NCI-H1092 (cell line): ENCODE data around the gene LRFN2.

Source experiments
- DNase-seq: peaks from one replicate; lab custom pipeline; 2025; lab: John Stamatoyannopoulos, UW

LRFN2 gene

GRCh38 chr6:40438246-40438887 is 148.8 kb downstream of the LRFN2 start:
- DNase-seq: no peak

DNA sequence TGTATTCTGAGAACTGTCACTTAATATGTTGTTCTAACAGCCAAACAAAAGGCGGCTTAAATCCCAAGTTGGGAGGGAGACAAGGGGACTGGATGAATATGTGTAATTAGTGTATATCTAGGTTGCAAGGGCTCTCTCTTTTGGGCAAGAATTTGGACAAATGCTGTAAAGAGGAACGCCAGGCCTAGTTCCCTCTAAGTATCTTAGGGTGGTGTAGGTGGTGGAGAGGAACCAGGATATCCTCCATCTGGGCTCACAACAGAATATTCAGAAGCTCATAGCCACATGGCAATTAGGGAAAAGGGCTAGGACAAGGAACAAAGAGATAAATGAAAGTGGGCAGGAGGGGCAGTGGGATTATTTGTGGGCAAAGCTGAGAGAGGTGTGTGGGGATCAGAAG is 149.5 kb downstream of the LRFN2 start:
- DNase-seq: no peak

- DNase-seq: peak; percentile 9
Measured at GRCh38 chr6:40436685-40437604, 150.2 kb downstream of the LRFN2 start.

DNA sequence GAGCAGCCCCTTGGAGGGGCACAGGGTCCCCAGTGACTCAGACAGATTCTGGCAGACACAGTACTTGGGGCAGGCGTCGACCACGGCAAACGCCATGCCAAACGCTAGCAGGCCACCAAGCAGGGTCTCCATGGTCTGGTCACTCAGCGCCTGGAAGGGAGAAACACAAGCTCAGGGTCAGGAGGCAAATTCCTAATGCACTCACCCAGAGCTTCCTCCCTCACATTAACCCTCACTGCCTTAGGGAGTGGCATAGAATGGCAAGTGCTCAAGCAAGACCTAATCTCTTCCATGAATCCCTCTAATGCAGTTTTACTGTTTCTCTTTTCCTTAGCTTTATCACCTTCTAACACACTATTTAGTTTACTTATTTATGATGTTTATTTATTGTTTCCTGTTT is 154.2 kb downstream of the LRFN2 start:
- DNase-seq: no peak

- DNase-seq: no peak
Measured at GRCh38 chr6:40431706-40432105, 155.5 kb downstream of the LRFN2 start.

- no peak for DNase-seq
Measured at GRCh38 chr6:40427196-40427595, 160.0 kb downstream of the LRFN2 start.

DNA sequence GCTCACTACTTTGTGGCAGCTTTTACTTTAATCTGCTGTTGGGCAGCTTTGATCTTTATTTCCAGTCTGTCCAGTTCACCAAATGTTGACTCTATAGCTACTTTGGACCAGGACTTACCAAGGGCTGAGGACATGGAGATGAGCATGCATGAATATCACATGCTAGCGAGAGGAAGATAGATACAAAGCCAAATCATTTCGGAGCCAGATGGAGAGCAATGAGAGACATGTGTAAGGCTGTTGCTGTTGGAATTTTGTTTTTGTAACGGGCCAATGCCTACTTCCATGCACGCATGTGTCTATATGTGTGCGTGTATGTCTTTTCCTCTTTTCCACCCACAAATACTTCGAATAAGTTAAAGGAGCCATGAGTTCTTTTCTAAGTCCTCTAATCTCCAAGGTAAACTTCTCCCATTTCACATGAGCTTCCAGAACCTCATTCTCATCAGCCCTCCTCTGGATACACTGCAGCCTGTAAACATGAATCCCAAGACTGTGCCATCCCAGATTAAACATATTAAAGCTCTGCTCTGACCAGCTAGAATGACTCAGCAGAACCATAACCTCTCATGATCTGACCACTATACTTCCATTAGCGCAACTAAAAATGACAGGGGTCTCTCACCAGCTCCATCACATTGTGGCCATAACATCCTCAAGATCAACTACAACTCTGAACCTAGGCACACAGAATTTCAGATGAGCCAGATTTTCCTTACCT is 160.7 kb downstream of the LRFN2 start:
- DNase-seq: no peak

DNA sequence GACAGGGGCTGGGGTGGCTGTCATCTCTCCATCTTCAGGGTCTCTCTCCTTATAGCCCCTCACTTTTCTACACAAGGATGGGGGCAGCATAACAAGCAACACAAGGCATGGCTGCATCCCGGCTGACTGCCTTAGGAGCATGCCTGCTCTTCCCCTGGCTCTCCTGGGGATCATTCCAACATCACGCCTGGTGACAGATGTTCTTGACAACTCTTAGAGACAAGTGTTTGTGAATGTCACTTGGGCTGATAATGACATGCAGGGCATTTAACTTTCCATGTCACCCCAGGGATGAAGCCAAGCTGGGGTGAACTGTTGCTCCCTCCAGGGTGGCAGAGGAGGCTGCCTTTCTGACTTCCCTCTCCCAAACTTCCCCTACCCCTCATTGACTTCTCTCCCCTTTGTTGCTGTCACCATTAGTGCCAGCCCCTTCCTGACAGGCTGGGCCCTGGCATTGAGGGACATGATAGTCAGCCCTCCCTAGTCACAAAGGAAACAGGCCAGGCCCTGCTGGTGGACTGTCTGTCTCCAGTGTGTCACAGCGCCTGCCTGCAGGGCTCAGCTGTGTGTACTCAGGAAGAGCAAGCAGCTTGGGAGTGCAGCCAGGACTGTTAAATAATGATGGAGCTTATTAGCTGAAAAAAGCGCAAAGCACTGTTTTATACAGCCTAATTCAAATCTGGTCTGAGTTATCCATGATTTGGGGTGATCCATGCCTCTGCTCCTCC is 161.8 kb downstream of the LRFN2 start:
- DNase-seq: peak; percentile 27

- no peak for DNase-seq
Measured at GRCh38 chr6:40422046-40422445, 165.1 kb downstream of the LRFN2 start.

- no peak for DNase-seq
Measured at GRCh38 chr6:40419946-40420728, 167.0 kb downstream of the LRFN2 start.

DNA sequence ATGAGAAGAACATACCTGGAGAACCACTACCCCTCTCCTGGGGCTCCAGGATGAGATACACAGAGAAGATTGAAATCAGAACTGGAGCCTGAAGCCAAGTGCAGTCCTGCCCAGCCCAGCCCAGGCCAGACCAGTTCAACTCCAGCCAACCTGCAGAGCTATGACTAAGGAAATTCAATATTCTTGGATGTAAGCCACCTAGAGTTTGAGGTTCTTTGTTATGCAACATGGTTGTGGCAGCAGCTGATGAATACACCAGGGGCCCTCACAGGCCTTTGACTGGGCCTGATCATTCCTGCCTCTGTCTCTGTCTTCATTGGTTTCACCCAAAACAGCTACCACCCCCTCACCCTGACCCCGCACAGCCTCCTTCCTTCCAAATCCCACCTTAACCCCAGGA is 167.8 kb downstream of the LRFN2 start:
- no peak for DNase-seq

DNA sequence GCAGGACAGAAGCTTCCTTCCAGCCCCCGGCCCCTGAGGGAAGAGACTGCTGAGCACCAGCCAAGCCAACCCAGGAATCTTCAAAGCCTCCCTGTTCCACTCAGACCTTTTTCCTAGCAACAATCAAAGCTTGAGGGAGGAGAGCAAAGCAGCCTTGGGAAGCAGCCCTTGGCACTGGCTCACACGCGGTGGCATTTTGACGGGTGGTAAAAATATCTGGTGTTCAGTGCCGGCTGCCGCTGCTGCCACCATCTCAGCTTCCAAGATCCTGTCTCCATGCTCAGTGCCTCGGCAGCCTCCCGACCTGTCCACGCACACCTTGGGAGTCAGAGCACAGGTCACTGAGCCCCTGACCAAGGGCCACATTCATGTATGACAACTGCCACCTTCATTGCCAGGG is 170.1 kb downstream of the LRFN2 start:
- DNase-seq: no peak

DNA sequence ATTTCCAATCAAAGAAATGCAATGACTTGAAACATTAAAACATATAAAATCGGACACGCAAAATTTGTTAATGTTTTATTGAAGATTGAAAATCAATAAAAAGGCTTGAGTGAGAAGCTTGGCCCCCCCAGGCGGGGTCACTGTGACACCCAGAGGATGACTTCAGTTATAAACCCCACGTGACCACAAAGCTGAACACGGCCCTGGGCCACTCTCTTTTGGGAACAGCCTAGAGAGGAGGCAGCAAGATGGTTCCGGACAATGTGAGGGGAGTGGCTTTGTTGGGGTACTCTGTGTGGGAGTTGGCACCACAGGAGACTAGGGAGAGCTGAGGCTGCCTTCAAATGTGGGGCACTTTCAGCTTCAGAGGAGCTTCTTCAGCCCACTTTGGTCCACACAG is 172.5 kb downstream of the LRFN2 start:
- no peak for DNase-seq

DNA sequence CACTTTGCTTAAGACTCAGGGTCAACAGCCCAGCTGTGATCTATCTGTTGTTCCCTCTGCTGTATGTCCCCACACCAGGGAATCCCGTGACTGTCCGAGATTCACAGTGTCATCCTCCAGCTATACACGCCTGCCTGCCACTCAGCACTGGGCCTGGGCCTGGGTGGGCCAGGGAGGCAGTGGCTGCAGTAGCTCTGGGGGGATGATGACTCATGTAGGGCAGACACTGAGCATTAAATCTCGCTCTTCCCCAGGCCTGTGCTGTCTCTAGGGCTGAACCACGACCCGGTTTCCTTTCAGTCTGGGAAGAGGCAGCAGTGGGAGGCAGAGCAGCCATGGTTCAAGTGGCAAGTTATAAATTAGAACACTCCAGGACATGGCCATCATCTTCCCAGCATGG is 173.9 kb downstream of the LRFN2 start:
- no peak for DNase-seq

DNA sequence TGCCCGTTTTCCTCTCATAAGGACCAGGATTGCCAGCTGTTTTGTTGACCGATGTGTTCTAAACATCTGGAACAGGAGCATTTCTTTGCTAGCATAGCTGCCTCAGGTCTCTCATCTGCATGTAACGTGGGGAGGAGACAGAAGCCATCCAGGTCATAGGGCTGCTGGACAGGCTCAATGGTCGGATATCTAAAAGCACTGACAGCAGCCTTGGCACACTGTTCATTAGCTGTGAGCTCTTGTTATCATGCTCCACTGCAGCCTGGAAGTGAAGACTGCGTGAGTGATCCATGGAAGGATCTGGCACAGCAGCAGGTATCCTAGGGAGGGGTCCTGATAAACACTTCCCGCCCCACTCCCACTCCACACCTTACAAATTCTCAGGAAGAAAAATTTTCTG is 175.3 kb downstream of the LRFN2 start:
- no peak for DNase-seq

GRCh38 chr6:40410821-40411220 is 176.3 kb downstream of the LRFN2 start:
- DNase-seq: no peak

- no peak for DNase-seq
Measured at GRCh38 chr6:40409716-40410397, 177.3 kb downstream of the LRFN2 start.

DNA sequence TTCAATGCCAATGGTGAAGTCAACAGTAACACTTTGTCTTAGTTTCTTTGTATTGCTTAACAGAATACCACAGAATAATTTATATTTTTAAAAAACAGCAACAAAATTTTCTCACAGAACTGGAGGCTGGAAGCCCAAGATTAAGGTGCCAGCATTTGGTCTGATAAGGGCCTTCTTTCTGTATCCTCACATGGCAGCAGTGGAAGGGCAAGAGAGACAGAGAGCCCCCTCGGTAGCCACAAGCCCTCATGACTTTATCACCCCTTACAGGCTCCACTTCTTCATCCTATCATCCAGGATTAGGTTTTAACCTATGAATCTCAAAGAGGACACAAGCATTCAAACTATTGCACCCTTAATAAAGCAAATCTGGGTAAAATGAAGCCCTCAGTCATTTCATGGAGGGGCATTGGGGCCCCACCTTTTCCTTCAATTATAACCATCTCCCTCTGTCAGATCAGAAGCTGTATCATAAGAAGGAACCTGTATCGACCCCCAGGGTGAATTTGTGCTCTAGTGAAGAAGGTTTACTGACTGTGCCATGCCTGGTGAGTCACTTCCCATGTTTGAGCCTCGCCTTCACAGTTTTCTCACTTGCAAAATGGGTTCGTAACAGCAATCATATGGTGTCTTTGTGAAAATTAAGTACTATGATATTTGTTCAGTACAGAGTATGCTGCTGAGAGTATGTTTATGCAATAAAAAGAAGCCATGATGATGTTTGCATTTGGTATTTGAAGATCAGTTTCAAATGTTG is 178.2 kb downstream of the LRFN2 start:
- no peak for DNase-seq

DNA sequence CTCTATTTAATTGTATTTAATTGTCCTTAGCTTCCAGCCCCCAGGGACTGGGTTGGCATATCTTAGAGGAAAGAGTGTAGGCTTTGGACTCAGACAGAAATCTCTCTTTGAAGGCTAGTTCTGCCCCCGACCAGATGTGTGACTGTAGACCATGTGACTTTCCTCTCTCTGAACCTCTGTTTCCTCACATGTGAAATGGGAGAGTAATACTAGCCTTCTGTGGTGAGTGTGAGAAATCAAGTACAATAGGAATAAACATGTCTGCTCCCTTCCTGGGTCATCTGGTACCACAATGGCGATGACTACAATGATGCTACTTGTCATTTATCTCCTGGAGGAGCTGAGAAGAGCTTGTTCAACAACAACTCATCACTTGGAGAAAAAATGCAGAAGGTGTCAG is 179.9 kb downstream of the LRFN2 start:
- no peak for DNase-seq

GRCh38 chr6:40406175-40406574 is 181.0 kb downstream of the LRFN2 start:
- DNase-seq: no peak
